OCI-LY7 (cell line): ENCODE measurements around the gene ATF2. TPM values are rescaled to one million over a fixed set of nuclear protein-coding genes. Genes with fewer than 3 reads are reported as not detected.

Source experiments
- BruUV-seq: library from RNA; stranded (reverse); fragments of 400-500 nt; replicated peaks from 2 replicates; lab custom pipeline; 2021; lab: Mats Ljungman, UMichigan
- CTCF ChIA-PET: fragments of 300-600 bp; sonication (Branson Sonifier 250); formaldehyde crosslinking; loops from one replicate; lab custom pipeline; 2022; ENCODE audit warnings: antibody characterized with exemption; ENCODE audit not compliant: unreplicated experiment; lab: Charles Lee
- POLR2A ChIA-PET: fragments of 300-600 bp; sonication (Branson Sonifier 250); formaldehyde crosslinking; loops from one replicate; lab custom pipeline; 2022; ENCODE audit warnings: antibody characterized with exemption; lab: Charles Lee
- DNase-seq: peaks from one replicate; pipeline ENCODE4 v3.0.0-alpha.2; 2015; ENCODE audit warnings: low spot score
- H2AFZ ChIP-seq: fragments of 200-600 bp; sonication (generic), shearing (Covaris generic); 2 replicates; pipeline ENCODE4 v1.6.1; 2014; ENCODE audit warnings: mild to moderate bottlenecking, antibody characterized with exemption, low read length, moderate library complexity
- H3K27ac ChIP-seq: fragments of 200-600 bp; sonication (generic); 2 replicates; pipeline ENCODE4 v1.5.1; 2014; ENCODE audit warnings: mixed run types, low read depth, mild to moderate bottlenecking, moderate library complexity, low read length, inconsistent platforms; ENCODE audit not compliant: poor library complexity, severe bottlenecking
- H3K36me3 ChIP-seq: fragments of 200-600 bp; sonication (generic); 2 replicates; pipeline ENCODE4 v1.6.1; 2014; ENCODE audit warnings: mild to moderate bottlenecking, antibody characterized with exemption, low read length, moderate library complexity, mixed read lengths; ENCODE audit not compliant: insufficient read depth
- H3K4me1 ChIP-seq: fragments of 200-600 bp; sonication (generic); 2 replicates; pipeline ENCODE4 v1.5.1; 2014; ENCODE audit warnings: mild to moderate bottlenecking, low read length; ENCODE audit not compliant: insufficient read depth, poor library complexity, severe bottlenecking
- H3K4me2 ChIP-seq: fragments of 200-600 bp; sonication (generic); 2 replicates; pipeline ENCODE4 v1.6.1; 2014; ENCODE audit warnings: mild to moderate bottlenecking, low read length
- H3K4me3 ChIP-seq: fragments of 200-600 bp; sonication (generic); 2 replicates; pipeline ENCODE4 v1.5.1; 2014; ENCODE audit warnings: mild to moderate bottlenecking, low read depth, low read length; ENCODE audit not compliant: poor library complexity, severe bottlenecking
- H3K79me2 ChIP-seq: fragments of 200-600 bp; sonication (generic); 2 replicates; pipeline ENCODE4 v1.6.1; 2016; ENCODE audit warnings: low read depth, mild to moderate bottlenecking, low read length, moderate library complexity, mixed read lengths; ENCODE audit not compliant: insufficient read depth
- H3K9me2 ChIP-seq: fragments of 200-600 bp; sonication (generic); 2 replicates; pipeline ENCODE4 v1.6.1; 2016; ENCODE audit warnings: mild to moderate bottlenecking, low read length, mixed read lengths; ENCODE audit not compliant: insufficient read depth
- H3K9me3 ChIP-seq: fragments of 200-600 bp; sonication (generic); 2 replicates; pipeline ENCODE4 v1.6.1; 2014; ENCODE audit warnings: mild to moderate bottlenecking, mixed run types, low read length, mixed read lengths
- H4K20me1 ChIP-seq: fragments of 200-600 bp; sonication (generic); 2 replicates; pipeline ENCODE4 v1.6.1; 2014; ENCODE audit warnings: mild to moderate bottlenecking, antibody characterized with exemption, low read length, moderate library complexity, mixed read lengths; ENCODE audit not compliant: insufficient read depth
- CTCF ChIP-seq: fragments of 200-600 bp; sonication (generic); conservative IDR thresholded peaks from 2 replicates; pipeline ENCODE4 v1.5.1; 2014; ENCODE audit warnings: mild to moderate bottlenecking, antibody characterized with exemption, low read length, moderate library complexity, mixed read lengths
- EZH2phosphoT487 ChIP-seq: fragments of 200-600 bp; sonication (generic); IDR thresholded peaks from 2 replicates; pipeline ENCODE4 v1.6.1; 2018; ENCODE audit warnings: low read depth, borderline replicate concordance, mild to moderate bottlenecking, mixed run types, antibody characterized with exemption, low read length, moderate library complexity, mixed read lengths
- intact Hi-C: fragments of 100-400 bp; cut with micrococcal nuclease; formaldehyde crosslinking; loops from one replicate; pipeline ENCODE4 v1.10.0; 2022; ENCODE audit not compliant: unreplicated experiment
- total RNA-seq, 2 experiments: library from RNA; depleted of rRNA in 1 of 2; stranded (reverse); fragments of >200 nt in 1 of 2; shearing (Covaris generic) in 1 of 2; gene quantifications; 2 replicates each; pipeline ENCODE4 v1.2.3, GENCODE V29; 2014 to 2022

Gene ATF2
- total RNA-seq, 2 experiments from 2014 or later, result 22.7 to 43.3 TPM

- Histone ChIP-seq H3K4me3 (no peak overlapping the region), H3K9me3 (no peaks in the 10 kb centered on the region), H3K4me1 (peaks cover 25% of the 10 kb centered on the region), H3K36me3 (peaks cover 24% of the 10 kb centered on the region), H3K27ac (no peak overlapping the region), H2AFZ (no peak overlapping the region), H3K79me2 (peaks cover 28% of the 10 kb centered on the region), H4K20me1 (peaks cover 18% of the 10 kb centered on the region), H3K4me2 (no peak overlapping the region), H3K9me2 (no peaks in the 10 kb centered on the region)
- BruUV-seq, result no TSS peak
- no peak for DNase-seq
- POLR2A ChIA-PET, result no interaction called here
- intact Hi-C loops, result loop anchor here (5.0 to 10.0 kb wide), 3 partner anchors 71 to 821 kb away; partner anchors contain the start of gene LNPK
- TF ChIP-seq EZH2phosphoT487 (no peak), CTCF (no peak)
- CTCF ChIA-PET, result no interaction called here
These were observed 15.7 kb upstream of the ATF2 start for GRCh38 chr2:175183674-175184073.

GRCh38 chr2:175181877-175182308 is 13.9 kb upstream of the ATF2 start:
- TF ChIP-seq EZH2phosphoT487 (no peak), CTCF (no peak)
- intact Hi-C loops, result loop anchor here (1.0 to 10.0 kb wide), 4 partner anchors 14 to 823 kb away; partner anchors contain the start of genes ATF2 and LNPK

More at GRCh38 chr2:175181877-175182308, 13.9 kb upstream of the ATF2 start:
- H3K36me3 ChIP-seq, result peaks cover 42% of the 10 kb centered on the region
- peak overlapping the region; percentile 85 for H3K4me3 ChIP-seq
- peaks cover 35% of the 10 kb centered on the region for H4K20me1 ChIP-seq
- POLR2A ChIA-PET, result interaction anchor here (0.6 to 1.0 kb wide), 4 partner anchors 45 to 97 kb away, joined by 3 read pairs; no protein-coding TSS in a partner anchor
- TSS peak; percentile 96 for BruUV-seq
- CTCF ChIA-PET, result no interaction called here
- H3K4me1 ChIP-seq, result peaks cover 31% of the 10 kb centered on the region
- DNase-seq, result no peak
- H3K9me2 ChIP-seq, result no peaks in the 10 kb centered on the region
- peak overlapping the region; percentile 67 for H3K27ac ChIP-seq
- H3K4me2 ChIP-seq, result peak overlapping the region; percentile 69
- H2AFZ ChIP-seq, result peak overlapping the region; percentile 92
- peaks cover 44% of the 10 kb centered on the region for H3K79me2 ChIP-seq
- no peaks in the 10 kb centered on the region for H3K9me3 ChIP-seq
